NCI-H2081 (cell line): ENCODE data around the gene FCGBP.
"Not testable (repeated sequence)": the region's sequence is repeated elsewhere in the genome, so short reads cannot be mapped to it uniquely, and the experiment has no call there.

Experiments
- DNase-seq, 2 experiments: peaks; one replicate each; lab custom pipeline; 2025; lab: John Stamatoyannopoulos, UW

FCGBP gene

DNA sequence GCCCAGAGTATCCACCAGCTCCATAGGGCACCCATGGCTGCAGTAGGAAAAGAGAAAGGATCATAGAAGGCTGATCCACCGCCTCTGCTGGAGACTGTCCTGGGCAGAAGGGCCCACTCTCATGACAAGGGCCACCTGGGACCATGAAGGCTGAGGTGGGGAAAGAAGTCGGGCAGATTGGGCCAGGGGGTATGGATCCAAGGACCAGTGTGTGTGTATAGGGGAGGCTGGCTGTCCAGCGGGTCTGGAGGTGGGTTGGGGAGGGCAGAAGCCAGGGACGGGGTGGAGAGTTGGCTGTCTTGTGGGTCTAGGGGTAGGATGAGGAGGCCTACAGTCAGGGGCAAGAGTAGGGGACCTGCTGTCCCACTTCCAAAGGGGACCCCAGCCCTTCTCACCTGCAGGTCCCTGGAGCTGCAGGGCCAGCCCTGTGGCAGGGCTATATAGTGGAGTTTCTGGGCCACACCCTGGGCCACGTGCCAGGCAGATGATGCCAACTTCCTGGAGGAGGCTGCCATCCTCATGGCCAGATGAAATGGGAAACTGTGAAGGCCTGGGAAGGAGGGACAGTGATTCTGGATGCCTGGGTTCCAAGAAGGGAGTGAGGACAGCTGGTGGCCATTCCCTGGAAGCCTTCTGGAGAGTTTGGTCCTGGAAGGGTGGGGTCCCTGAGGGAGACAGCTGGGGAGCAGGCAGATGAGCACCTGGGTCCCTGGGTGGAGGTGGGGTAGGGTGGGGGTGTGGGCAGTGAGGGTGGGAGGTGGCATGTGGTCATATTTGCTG, at the start of gene FCGBP:
FCGBP (minus strand) TSS at position 51 of the 780 bp plus-strand sequence.
- DNase-seq = no peak

DNA sequence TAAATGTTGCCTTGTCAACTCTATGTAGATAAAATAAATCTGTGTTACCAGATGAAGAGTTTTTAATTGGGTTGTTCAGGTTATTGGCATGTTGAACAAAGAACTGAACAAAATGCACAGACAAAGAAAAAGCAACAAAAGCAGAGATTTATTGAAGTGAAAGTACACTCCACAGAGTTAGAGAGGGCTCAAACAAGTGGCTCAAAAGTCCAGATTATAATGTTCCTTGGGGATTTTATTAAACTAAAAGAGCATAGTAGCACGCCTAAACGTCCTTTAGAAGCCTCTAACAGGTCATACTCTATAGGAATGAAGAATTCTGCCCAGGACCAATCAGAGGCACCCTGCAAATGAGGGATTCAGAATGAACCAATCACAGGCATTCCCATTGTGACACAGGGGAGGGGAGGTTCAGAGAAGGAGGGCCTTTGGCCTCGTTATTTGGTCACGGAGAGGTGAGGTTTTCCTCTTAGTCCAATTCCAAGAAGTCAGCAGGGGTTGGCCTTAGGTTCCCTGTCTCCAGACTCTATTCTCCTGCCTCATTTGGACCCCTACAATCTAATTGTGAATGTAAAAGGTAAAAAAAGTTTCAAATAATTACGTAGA, 49.4 kb upstream of the FCGBP start:
- DNase-seq = no peak

DNA sequence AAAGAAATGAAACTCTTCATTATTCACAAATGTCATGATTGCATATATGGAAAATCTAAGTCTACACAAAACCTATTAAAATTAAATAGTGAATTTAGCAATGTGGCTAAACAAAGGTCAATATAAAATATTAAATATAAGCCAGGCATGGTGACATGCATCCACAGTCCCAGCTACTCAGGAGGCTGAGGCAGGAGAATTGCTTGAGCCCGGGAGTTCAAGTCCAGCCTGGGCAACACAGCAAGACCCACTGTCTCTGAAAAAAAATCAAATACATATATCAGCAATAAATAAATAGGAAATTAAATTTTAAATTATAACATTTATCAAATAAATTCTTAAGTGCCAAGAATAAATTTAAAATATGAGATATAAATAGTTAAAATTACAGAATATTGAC, 48.4 kb upstream of the FCGBP start:
- no peak for DNase-seq

DNA sequence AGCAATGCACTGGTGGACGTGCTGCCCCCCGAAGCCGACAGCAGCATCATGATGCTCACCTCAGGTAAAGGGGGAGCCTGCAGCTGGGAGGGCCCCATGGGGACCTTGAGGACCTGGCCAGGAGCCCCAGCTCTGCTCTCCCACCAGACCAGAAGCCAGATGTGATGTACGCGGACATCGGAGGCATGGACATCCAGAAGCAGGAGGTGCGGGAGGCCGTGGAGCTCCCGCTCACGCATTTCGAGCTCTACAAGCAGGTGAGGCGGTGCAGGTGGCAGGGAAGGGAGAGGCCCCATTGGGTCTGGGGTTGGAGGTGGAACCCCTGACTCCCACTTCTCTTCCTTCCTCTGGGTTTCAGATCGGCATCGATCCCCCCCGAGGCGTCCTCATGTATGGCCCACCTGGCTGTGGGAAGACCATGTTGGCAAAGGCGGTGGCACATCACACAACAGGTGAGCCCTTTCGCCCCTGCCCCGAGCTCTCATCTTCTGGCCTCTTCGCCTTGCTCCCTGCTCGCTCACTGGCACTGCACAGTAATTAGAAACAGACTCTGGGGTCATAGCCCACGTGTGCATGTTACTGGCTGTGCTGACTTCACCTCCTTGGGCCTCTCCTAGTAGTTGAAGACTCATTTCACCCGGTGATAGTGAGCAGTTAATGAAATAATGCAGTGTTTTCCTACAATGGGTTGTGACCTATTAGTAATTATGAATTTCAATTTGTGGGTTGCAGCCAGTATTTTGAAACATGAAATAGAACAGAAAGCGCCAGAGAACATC, 40.1 kb upstream of the FCGBP start:
- DNase-seq = no peak

DNA sequence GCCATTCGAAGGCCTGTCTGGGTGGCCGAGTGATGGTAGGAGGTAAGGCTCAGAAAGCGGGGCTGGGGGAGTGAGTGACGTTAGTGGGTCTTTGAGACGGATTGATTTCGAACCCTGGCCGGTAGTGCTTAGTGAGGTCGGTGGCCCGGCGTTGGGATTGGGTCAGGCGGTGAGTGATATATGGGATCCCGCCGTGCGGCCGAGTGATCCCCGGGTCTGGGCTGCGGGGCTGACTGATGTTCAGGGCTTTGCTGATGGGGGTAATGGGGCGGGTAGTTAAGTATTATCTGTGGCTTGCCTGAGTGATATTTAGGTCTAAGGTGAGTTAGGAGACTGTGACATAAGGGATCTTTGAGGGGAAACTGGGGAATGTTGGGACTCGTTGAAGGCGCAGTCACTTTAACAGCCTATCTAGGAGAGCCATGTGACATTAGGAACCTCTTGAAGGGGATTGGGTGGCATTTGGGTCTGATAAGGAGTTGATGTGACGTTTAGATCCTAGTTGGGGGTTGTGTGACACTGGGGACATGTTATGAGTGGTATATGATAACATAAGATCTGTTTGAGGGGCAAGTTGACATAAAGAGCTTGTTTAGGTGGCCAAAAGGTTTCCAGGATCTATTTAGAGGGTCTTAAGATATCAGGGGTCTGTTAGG, 37.1 kb upstream of the FCGBP start:
- no peak for DNase-seq

DNA sequence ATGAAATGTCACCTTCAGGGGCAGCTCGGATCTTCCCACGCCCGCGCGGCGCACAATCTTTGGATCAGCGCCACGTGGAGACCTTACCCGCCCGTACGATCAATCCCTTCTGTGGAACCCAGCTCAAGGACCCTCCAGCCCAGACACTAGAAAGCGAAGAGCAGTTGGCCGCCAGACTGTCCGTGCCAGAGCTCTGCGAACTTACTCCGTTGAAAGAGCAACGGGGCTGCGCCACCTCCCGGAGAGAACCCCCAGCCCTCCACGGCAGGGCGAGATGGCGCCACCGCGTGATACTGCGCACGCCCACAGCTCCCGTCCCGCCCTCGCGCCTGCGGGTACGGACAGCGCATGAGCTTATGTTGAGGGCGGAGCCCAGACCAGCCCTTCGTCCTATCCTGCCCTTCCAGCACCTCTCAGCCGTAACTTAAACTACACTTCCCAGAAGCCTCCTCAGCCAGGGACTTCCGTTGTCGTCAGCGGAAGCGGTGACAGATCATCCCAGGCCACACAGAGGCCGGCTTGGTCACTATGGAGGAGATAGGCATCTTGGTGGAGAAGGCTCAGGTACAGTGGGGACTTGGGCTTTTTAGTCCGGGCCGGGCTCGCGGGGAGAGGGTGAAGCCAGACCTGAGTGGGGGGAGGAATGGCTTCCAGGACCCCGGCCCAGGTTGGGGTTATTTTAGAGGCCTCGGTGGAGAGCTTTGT, 36.4 kb upstream of the FCGBP start, which contains the start of gene PSMC4:
PSMC4 (plus strand) TSS at position 491 of the 705 bp plus-strand sequence; CDS start at position 529, 38 bp downstream.
- peak; percentile 98 to 99 for DNase-seq

DNA sequence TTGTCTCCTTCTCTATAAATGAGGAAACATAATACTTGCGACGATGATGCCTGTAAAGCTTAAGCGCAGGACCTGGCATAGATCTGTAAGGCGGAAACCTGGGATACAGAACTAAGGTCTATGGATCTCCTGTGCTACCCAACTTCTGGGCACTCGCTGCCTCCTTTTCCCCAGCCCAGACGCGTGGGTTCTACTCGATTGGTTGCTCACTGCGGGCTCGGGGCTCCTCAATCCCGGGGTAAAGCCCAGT, 35.9 kb upstream of the FCGBP start:
- peak; percentile 43 to 58 for DNase-seq

DNA sequence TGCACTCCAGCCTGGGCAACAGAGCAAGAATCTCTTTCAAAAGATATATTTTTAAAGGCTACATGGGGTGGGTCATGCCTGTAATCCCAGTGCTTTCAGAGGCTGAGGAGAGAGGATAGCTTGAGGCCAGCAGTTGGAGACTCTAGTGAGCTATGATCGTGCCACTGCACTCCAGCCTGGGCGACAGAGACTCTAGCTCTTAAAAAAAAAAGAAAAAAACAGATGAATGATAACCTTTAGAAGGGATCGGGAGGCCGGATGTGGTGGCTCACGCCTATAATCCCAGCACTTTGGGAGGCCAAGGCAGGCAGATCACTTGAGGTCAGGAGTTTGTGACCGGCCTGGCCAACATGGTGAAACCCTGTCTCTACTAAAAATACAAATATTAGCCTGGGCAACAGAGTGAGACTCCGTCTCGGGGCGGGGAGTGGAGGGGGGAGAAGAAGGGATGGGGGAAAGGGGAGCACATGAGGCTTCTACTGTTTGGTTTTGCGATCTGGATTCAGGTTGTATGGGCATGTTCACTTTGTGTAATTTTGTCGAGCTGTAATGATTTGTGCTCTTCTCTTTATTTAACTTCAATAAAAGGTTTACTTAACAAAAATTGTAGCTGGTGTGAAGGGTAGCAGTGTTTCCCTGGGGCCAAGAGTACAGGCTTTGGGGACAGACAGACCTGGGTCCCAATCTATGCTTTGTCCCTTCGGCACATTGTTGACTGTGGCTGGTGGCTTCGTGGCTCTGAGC, 35.4 kb upstream of the FCGBP start:
- DNase-seq = no peak

DNA sequence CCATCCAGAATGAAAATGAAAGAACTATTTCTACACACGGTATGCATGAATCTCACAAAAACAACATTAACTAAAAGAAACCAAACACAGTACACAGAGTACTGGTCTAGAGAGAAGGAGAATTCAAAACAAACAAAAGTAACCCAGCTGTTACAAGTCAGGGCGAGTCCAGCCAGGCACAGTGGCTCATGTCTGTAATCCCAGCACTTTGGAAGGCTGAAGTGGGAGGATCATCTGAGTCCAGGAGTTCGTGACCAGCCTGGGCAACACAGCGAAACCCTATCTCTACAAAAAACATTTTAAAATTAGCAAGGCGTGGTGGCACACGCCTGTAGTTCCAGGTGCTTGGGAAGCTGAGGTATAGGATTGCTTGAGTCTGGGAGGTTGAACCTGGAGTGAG, 34.8 kb upstream of the FCGBP start:
- DNase-seq = no peak

DNA sequence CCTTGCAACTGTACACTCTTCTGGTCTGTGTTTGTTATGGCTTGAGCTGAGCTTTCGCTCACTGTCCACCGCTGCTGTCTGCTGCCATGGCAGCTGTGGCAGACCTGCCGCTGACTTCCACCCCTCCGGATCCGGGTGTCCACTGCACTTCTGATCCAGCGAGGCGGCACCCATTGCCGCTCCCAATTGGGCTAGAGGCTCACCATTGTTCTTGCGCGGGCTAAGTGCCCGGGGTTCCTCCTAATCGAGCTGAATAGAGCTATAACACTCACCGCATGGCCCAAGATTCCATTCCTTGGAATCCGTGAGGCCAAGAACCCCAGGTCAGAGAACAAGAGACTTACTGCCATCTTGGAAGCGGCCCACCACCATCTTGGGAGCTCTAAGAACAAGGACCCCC, 34.4 kb upstream of the FCGBP start:
- DNase-seq = no peak

DNA sequence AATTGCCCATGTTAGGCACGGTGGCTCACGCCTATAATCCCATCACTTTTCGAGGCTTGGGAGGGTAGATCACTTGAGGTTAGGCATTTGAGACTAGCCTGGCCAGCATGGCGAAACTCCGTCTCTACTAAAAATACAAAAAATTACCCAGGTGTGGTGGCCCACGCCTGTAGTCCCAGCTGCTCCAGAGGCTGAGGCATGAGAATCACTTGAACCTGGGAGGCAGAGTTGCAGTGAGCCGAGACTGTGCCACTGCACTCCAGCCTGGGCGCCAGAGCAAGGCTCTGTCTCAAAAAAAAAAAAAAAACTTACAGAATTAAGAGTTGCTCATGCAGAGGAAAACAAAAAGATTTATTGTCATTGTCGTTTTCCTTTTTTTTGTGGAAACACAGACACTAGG, 33.1 kb upstream of the FCGBP start:
- DNase-seq = no peak

DNA sequence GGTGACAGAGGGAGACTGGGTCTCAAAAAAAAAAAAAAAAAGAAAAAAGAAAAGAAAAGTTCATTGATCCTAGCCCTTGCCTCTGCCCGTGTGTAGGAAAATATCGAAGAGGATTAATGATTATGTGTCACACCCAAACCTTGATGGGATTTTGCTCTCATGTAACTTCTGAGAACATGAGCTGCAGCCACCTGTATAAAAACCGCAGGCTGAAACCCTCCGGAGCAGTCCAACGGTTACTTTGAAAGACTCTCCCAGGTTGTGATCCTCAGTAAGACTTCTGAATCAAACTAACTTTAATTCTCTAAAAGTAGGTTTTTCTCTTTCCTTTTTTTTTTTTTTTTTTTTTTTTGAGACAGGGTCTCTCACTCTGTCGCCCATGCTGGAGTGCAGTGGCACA, 32.2 kb upstream of the FCGBP start:
- DNase-seq = no peak

DNA sequence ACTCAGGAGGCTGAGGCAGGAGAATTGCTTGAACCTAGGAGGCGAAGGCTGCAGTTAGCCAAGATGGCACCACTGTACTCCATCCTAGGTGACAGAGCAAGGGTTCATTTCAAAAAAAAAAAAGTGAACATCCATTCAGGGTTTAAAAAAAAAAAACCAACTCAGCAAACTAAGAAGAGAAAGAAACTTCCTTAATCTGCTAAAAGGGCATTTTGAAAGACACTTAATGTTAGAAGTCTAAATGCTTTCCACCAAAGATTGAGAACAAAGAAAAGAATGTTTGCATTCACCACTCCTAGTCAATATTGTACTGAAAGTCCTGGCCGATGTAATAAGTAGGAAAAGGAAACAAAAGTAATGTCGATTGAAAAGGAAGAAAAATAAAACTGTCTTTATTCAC, 29.5 kb upstream of the FCGBP start:
- no peak for DNase-seq

DNA sequence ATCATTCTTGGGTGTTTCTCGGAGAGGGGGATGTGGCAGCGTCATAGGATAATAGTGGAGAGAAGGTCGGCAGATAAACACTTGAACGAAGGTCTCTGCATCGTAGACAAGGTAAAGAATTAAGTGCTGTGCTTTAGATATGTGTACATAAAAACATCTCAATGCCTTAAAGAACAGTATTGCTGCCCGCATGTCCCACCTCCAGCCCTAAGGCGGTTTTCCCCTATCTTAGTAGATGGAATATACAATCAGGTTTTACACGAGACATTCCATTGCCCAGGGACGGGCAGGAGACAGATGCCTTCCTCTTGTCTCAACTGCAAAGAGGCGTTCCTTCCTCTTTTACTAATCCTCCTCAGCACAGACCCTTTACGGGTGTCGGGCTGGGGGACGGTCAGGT, 25.0 kb upstream of the FCGBP start:
- DNase-seq = not testable (repeated sequence)

DNA sequence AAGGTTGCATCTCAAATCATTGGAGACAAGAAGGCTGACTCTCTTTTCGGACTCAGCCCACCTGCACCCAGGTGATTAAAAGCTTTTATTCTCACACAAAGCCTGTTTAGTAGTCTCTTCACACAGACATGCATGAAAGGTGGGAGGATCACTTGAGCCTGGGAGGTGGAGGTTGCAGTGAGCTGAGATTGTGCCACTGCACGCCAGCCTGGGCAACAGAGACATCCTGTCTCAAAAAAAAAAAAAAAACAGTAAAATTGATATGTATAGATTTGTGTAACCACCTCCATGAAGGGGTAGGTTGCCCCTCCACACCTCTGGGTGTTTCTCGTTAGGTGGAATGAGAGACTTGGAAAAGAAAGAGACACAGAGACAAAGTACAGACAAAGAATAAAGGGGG, 24.5 kb upstream of the FCGBP start:
- not testable (repeated sequence) for DNase-seq

DNA sequence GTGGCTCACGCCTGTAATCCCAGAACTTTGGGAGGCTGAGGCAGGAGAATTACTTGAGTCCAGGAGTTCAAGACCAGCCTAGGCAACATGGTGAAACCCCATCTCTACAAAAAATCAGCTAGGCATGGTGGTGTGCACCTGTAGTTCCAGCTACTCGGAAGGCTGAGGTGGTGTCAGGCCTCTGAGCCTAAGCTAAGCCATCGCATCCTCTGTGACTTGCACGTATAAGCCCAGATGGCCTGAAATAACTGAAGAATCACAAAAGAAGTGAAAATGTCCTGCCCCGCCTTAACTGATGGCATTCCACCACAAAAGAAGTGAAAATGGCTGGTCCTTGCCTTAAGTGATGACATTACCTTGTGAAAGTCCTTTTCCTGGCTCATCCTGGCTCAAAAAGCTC, 23.5 kb upstream of the FCGBP start:
- DNase-seq = not testable (repeated sequence)

DNA sequence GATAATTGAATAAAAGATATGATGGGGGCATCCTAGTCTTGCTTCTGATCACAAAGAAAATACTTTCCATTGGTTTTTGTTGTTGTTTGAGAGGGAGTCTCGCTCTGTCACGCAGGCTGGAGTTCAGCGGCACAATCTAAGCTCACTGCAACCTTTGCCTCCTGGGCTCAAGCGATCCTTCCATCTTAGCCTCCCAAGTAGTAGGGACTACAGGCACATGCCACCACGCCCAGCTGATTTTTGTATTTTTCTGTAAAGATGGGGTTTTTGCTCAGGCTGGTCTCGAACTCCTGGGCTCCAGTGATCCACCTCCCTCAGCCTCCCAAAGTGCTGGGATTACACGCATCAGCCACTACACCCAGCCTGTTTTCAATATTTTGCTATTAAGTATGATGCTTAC, 19.5 kb upstream of the FCGBP start:
- no peak for DNase-seq

DNA sequence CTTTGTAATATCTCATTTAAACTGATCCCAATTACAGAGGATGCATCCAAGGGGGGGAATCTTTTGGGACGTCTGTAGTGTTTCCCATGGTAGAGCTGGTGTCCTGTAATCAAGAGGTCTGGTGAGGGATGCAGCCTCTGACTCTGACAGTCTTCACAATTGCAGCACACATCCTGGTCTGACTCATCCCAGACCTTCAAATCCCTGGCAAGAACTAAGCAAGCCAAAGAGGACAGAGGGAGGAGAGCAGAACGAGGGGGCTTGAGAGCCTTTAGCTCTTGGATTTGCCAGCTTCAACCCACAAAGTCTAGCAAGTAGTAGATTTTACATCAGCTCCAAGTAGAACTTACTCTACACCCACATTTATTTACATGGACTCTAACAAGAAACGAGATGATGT, 17.3 kb upstream of the FCGBP start:
- no peak for DNase-seq

DNA sequence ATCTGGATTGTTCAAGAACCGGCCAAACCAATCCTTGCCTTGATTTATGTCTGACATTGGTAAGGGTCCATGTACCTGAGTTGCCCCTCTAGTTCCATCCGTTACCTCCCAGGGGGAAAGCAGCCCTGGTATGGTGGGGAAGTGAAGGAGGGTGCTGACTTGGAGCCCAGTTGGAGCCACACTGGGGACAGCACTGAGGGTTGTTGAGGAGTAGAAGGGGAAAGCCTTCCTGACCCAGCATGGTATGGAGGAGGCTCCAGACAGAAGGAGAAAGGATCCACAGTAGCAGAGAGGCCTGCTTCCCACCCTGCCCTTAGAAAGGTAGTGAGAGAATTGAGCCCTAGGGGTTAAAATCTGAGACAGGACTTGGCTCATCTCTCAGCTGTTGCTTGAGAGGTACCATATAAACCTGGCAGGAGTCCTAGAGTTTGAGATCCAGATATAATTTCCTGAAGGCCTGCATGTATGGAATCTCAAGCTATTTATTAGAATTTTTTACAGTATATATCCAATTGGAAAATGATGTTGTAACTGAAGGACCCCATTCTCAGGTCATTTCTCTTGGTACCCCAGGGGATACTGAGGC, 16.7 kb upstream of the FCGBP start:
- no peak for DNase-seq

DNA sequence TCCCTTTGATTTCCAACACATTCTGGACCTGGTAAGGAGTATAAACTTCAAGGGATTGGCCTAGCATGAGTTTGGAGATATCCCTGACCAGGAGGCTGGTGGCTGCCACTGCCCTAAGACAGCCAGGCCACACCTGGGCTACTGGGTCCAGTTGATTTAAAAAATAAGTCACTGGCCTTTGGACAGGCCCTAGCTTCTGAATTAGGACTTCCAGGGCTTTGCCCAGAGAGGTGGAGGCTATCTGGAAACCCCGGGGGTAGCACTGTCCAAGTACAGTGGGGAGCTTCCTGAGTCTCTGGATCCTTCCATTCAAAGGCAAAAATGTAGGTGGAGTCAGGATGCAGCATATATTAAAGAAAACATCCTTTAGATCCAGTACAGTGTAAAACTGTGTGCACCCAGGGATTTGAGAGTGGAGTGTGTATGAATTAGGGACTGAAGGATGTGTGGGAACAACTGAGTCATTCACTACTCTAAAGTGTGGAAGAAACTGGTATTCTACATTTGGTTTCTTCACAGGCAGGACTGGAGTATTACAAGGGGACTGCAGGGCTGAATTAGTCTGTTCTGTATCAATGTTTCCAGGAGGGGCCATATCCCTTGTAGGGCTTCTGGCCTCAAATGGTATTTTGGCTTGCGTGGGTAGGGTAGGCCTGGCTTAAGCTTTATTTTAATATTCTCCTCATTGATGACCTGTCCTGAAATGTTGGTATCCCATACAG, 14.8 kb upstream of the FCGBP start:
- no peak for DNase-seq
